ENCODE results near the gene KRTAP19-4. TPM values are rescaled to one million over a fixed set of nuclear protein-coding genes. Genes with fewer than 3 reads are reported as not detected.

The KRTAP19-4 gene
- total and polyA plus RNA-seq, 4 donors: not detected

DNA sequence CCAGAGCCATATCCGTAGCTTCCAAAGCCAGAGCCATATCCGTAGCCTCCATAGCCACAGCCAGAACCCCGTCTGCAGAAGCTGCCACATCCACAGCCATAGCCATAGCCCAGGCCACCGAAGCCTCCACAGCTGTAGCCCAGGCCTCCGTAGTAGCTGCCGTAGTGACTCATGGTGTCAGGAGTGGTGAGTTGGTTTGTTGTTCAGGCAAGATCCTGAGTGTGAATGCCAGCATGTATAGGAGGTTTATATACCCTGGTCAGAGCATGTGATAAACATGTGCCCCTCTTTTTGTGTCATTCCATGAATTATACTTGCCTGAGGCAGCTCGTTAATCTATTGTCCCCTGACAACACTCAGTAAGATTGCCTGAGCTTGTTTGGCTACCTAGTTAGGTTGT, 16.8 kb downstream of the KRTAP19-4 start, which contains the start of gene KRTAP19-1:
Gene KRTAP19-1 (minus strand): TSS at position 223 of the 400 bp plus-strand sequence. CDS start 50 bp downstream, at position 173.
- WGBS (ENCODE audit: insufficient coverage): 88% methylated on average over 5 of the region's 7 CpGs

DNA sequence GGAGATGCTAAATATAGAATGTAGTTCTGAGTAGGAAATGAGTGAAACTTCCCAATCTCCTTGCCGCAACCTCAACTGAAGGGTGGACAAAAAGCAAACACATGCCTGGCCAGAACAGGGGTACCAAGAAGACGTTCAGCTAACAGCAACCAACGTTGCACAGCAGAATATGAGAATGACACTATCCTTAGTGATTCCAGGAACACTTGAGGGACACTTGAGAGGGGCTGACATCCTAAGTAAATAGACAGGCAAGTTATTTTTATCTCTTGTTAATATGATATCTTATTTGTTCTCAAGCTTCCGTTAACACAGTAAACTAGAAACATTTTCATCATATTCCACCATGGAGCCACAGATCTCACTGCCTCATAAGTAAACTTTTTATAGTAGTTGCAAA, 17.7 kb downstream of the KRTAP19-4 start:
- WGBS (ENCODE audit: insufficient coverage): 100% methylated on average over 2 of the region's 4 CpGs
- Histone ChIP-seq H3K27me3 (ENCODE audit: control insufficient read depth, insufficient read depth, low read length) (no peaks in the 10 kb centered on the region), H3K9me3 (ENCODE audit: control insufficient read depth, insufficient read depth, low read length) (no peaks in the 10 kb centered on the region), H3K36me3 (ENCODE audit: control insufficient read depth, insufficient read depth, low read length) (no peaks in the 10 kb centered on the region), H3K27ac (ENCODE audit: low read depth, low read length) (no peak overlapping the region), H3K4me1 (ENCODE audit: control insufficient read depth, insufficient read depth, low read length) (no peaks in the 10 kb centered on the region), H3K4me3 (ENCODE audit: low read depth, low read length) (no peak overlapping the region)
- no peak for DNase-seq (ENCODE audit: low read depth in 4 of 6, low spot score in 6 of 6)

More for the DNA sequence above, 16.8 kb downstream of the KRTAP19-4 start, which contains the start of gene KRTAP19-1:
- Histone ChIP-seq H3K4me3 (ENCODE audit: low read depth, low read length) (no peak within 1 kb of the TSS), H3K27me3 (ENCODE audit: control insufficient read depth, insufficient read depth, low read length) (no peaks in the 10 kb centered on the region), H3K9me3 (ENCODE audit: control insufficient read depth, insufficient read depth, low read length) (no peaks in the 10 kb centered on the region), H3K27ac (ENCODE audit: low read depth, low read length) (no peak within 1 kb of the TSS), H3K4me1 (ENCODE audit: control insufficient read depth, insufficient read depth, low read length) (no peaks in the 10 kb centered on the region), H3K36me3 (ENCODE audit: control insufficient read depth, insufficient read depth, low read length) (no peaks in the 10 kb centered on the region)
- no peak for DNase-seq (ENCODE audit: low read depth in 4 of 6, low spot score in 6 of 6)

DNA sequence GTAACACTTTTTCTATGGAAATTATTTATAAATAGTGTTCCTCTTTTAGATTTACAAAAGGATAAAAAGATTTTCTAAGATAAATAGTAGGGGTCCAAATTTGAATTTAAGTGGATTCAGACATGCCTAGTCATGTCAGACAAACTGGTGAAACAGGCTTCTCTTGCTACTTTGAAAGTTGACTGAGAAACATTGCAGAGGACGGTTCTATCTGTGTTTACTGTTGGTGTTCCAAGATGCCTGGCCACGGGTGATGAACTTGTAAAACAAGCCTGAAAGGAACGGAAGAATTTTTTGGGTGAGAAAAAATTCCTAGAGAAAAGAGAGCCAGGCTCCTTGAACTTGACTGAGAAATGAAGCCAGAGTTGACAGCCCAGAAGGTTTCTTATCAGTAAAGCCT, 19.0 kb downstream of the KRTAP19-4 start:
- H3K4me1 ChIP-seq (ENCODE audit: control insufficient read depth, insufficient read depth, low read length): no peaks in the 10 kb centered on the region
- no peak overlapping the region for H3K27ac ChIP-seq (ENCODE audit: low read depth, low read length)
- no peaks in the 10 kb centered on the region for H3K9me3 ChIP-seq (ENCODE audit: control insufficient read depth, insufficient read depth, low read length)
- no peak overlapping the region for H3K4me3 ChIP-seq (ENCODE audit: low read depth, low read length)
- 78% methylated on average over 3 of the region's 3 CpGs for WGBS (ENCODE audit: insufficient coverage)
- H3K27me3 ChIP-seq (ENCODE audit: control insufficient read depth, insufficient read depth, low read length): no peaks in the 10 kb centered on the region
- DNase-seq (ENCODE audit: low read depth in 4 of 6, low spot score in 6 of 6): no peak
- H3K36me3 ChIP-seq (ENCODE audit: control insufficient read depth, insufficient read depth, low read length): no peaks in the 10 kb centered on the region

DNA sequence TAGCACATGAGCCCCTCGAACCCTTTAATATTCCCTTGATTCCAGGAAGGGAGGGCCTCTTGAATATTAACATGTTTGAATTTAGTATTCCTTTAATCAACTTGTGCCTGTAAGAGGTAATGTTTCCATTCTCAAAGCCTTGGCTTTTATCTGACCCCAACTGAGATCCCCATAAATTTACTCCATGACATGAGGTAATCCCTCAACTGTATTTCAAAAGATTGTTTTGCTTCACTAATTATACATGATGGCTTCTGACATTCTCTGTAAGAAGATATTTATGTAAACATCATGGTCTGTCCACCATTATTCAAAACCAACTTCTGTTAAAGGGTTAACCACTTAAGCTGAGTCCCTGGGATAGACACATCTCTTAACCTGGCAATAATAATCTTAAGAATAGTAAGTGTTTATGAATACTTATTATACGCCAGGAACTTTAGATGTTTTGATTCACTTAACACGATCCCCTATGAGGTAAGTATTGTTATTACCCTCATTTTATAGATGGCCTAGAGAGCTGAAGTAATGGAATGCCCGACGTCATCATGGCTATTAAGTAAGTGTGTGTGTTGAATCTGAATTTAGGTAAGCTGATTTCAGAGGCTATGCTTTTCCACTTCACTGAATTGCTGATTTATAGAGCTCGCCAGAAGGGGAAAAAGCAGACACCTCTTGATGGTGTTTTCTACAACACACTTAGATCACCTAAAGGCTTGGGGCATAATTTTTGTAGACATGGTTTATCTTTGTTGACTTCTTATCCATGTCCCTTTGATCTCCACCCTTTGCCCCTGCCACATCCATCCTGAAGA, 27.9 kb downstream of the KRTAP19-4 start:
- Histone ChIP-seq H3K4me1 (ENCODE audit: control insufficient read depth, insufficient read depth, low read length) (no peaks in the 10 kb centered on the region), H3K36me3 (ENCODE audit: control insufficient read depth, insufficient read depth, low read length) (no peaks in the 10 kb centered on the region), H3K27me3 (ENCODE audit: control insufficient read depth, insufficient read depth, low read length) (no peaks in the 10 kb centered on the region), H3K9me3 (ENCODE audit: control insufficient read depth, insufficient read depth, low read length) (no peaks in the 10 kb centered on the region), H3K27ac (ENCODE audit: low read depth, low read length) (no peak overlapping the region), H3K4me3 (ENCODE audit: low read depth, low read length) (no peak overlapping the region)
- DNase-seq (ENCODE audit: low read depth in 4 of 6, low spot score in 6 of 6): no peak
- no CpG with 5 or more reads among the region's 6 CpGs for WGBS (ENCODE audit: insufficient coverage)

DNA sequence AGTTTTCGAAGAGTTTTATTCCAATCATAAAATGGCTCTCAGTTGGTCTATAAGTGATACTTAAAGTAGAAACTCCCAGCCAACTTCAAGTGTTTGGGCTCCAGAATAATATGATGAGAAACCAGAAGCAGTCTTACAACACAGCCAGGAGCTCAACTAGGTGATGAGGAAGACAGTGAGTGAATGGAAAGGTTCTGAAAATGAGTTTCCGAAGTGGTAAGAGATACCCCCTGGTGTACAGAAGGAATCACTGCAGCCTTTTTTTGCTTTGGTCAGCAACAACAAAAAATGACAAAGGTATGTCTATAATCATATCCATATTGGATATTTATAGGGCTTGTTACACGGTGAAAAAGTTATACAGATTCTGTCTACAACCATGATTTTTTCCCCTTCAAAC, 33.3 kb downstream of the KRTAP19-4 start:
- no peak overlapping the region for H3K27ac ChIP-seq (ENCODE audit: low read depth, low read length)
- no peaks in the 10 kb centered on the region for H3K36me3 ChIP-seq (ENCODE audit: control insufficient read depth, insufficient read depth, low read length)
- no peaks in the 10 kb centered on the region for H3K9me3 ChIP-seq (ENCODE audit: control insufficient read depth, insufficient read depth, low read length)
- WGBS (ENCODE audit: insufficient coverage): no CpG with 5 or more reads among the region's 3 CpGs
- no peak for DNase-seq (ENCODE audit: low read depth in 4 of 6, low spot score in 6 of 6)
- no peaks in the 10 kb centered on the region for H3K27me3 ChIP-seq (ENCODE audit: control insufficient read depth, insufficient read depth, low read length)
- H3K4me1 ChIP-seq (ENCODE audit: control insufficient read depth, insufficient read depth, low read length): no peaks in the 10 kb centered on the region
- no peak overlapping the region for H3K4me3 ChIP-seq (ENCODE audit: low read depth, low read length)

DNA sequence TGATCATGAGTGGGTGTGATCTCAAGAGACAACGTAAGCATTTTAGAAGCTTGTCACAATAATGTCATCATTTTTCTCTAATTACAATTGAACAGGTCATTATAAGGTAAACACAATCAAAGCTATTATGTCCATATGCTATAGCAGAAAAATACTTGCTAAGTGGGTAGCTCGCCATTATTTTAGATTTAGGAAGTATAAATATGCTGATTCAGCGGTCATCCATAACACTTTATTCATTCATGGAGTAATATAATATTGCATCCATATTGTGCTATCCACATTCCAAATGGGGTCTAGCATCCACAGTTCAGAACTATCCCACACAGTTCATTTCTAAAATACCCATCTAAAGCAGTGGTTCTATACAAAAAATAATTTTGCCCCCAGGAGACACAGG, 48.5 kb downstream of the KRTAP19-4 start:
- H3K9me3 ChIP-seq (ENCODE audit: control insufficient read depth, insufficient read depth, low read length): no peaks in the 10 kb centered on the region
- no peaks in the 10 kb centered on the region for H3K27me3 ChIP-seq (ENCODE audit: control insufficient read depth, insufficient read depth, low read length)
- no peaks in the 10 kb centered on the region for H3K36me3 ChIP-seq (ENCODE audit: control insufficient read depth, insufficient read depth, low read length)
- no peak overlapping the region for H3K27ac ChIP-seq (ENCODE audit: low read depth, low read length)
- H3K4me3 ChIP-seq (ENCODE audit: low read depth, low read length): no peak overlapping the region
- DNase-seq (ENCODE audit: low read depth in 4 of 6, low spot score in 6 of 6): no peak
- H3K4me1 ChIP-seq (ENCODE audit: control insufficient read depth, insufficient read depth, low read length): no peaks in the 10 kb centered on the region
- whole genome bisulfite sequencing (ENCODE audit: insufficient coverage): no CpG with 5 or more reads among the region's 3 CpGs

DNA sequence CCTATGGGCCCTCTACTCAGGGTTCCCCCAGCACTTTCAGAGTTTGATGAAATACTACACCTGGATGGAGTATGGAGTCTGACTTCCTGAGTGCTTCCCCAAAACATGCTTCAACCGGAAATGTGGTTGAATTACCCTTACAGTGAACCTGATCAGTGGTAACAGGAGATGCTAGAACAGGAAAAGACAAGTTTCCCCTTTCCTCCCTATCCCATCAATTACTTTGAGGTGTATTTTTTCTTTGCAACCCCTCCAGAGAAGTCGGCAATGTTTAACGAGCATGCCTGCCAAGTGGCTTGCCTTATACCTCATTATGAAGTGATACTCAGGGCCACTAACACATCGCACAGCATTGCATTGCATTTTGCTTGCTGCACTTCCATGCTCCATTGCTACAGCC, 49.9 kb downstream of the KRTAP19-4 start:
- Histone ChIP-seq H3K4me3 (ENCODE audit: low read depth, low read length) (no peak overlapping the region), H3K9me3 (ENCODE audit: control insufficient read depth, insufficient read depth, low read length) (no peaks in the 10 kb centered on the region), H3K27ac (ENCODE audit: low read depth, low read length) (no peak overlapping the region), H3K36me3 (ENCODE audit: control insufficient read depth, insufficient read depth, low read length) (no peaks in the 10 kb centered on the region), H3K4me1 (ENCODE audit: control insufficient read depth, insufficient read depth, low read length) (no peaks in the 10 kb centered on the region), H3K27me3 (ENCODE audit: control insufficient read depth, insufficient read depth, low read length) (no peaks in the 10 kb centered on the region)
- 63% methylated on average over 3 of the region's 4 CpGs for WGBS (ENCODE audit: insufficient coverage)
- DNase-seq (ENCODE audit: low read depth in 4 of 6, low spot score in 6 of 6): no peak

Small RNA genes lying within 50 kb of the gene (small RNA-seq; reads per million reads assigned to genes)
- gene AP000567.1 (ENCODE audit: low replicate concordance) (not detected), gene KRTAP19-10P (ENCODE audit: low replicate concordance) (not detected), gene KRTAP19-11P (ENCODE audit: low replicate concordance) (not detected), gene KRTAP19-9P (ENCODE audit: low replicate concordance) (not detected)

Other genes starting within 250 kb of the KRTAP19-4 start
- not detected for gene KRTAP24-1, start 214.2 kb downstream of the KRTAP19-4 start, total RNA-seq
- not detected for gene KRTAP24-1, start 214.2 kb downstream of the KRTAP19-4 start, polyA plus RNA-seq (ENCODE audit: insufficient read length in 2 of 2)
- gene KRTAP25-1, start 207.7 kb downstream of the KRTAP19-4 start, total RNA-seq: not detected
- gene KRTAP25-1, start 207.7 kb downstream of the KRTAP19-4 start, polyA plus RNA-seq (ENCODE audit: insufficient read length in 2 of 2): not detected
- not detected for gene KRTAP26-1, start 176.8 kb downstream of the KRTAP19-4 start, total RNA-seq
- not detected for gene KRTAP26-1, start 176.8 kb downstream of the KRTAP19-4 start, polyA plus RNA-seq (ENCODE audit: insufficient read length in 2 of 2)
- not detected for gene KRTAP27-1, start 159.5 kb downstream of the KRTAP19-4 start, total RNA-seq
- gene KRTAP27-1, start 159.5 kb downstream of the KRTAP19-4 start, polyA plus RNA-seq (ENCODE audit: insufficient read length in 2 of 2): not detected
- not detected for gene KRTAP23-1, start 148.6 kb downstream of the KRTAP19-4 start, total RNA-seq
- not detected for gene KRTAP23-1, start 148.6 kb downstream of the KRTAP19-4 start, polyA plus RNA-seq (ENCODE audit: insufficient read length in 2 of 2)
- not detected for gene KRTAP13-2, start 124.9 kb downstream of the KRTAP19-4 start, total RNA-seq
- not detected for gene KRTAP13-2, start 124.9 kb downstream of the KRTAP19-4 start, polyA plus RNA-seq (ENCODE audit: insufficient read length in 2 of 2)
- not detected for gene KRTAP13-1, start 101.1 kb downstream of the KRTAP19-4 start, total RNA-seq
- not detected for gene KRTAP13-1, start 101.1 kb downstream of the KRTAP19-4 start, polyA plus RNA-seq (ENCODE audit: insufficient read length in 2 of 2)
- gene KRTAP13-3, start 71.2 kb downstream of the KRTAP19-4 start, total RNA-seq: not detected
- not detected for gene KRTAP13-3, start 71.2 kb downstream of the KRTAP19-4 start, polyA plus RNA-seq (ENCODE audit: insufficient read length in 2 of 2)
- gene KRTAP13-4, start 66.9 kb downstream of the KRTAP19-4 start, total RNA-seq: not detected
- gene KRTAP13-4, start 66.9 kb downstream of the KRTAP19-4 start, polyA plus RNA-seq (ENCODE audit: insufficient read length in 2 of 2): not detected
- gene KRTAP15-1, start 56.9 kb downstream of the KRTAP19-4 start, total RNA-seq: not detected
- not detected for gene KRTAP15-1, start 56.9 kb downstream of the KRTAP19-4 start, polyA plus RNA-seq (ENCODE audit: insufficient read length in 2 of 2)
- gene KRTAP19-1, start 16.8 kb downstream of the KRTAP19-4 start, total RNA-seq: not detected
- not detected for gene KRTAP19-1, start 16.8 kb downstream of the KRTAP19-4 start, polyA plus RNA-seq (ENCODE audit: insufficient read length in 2 of 2)
- not detected for gene KRTAP19-2, start 9.7 kb downstream of the KRTAP19-4 start, total RNA-seq
- not detected for gene KRTAP19-2, start 9.7 kb downstream of the KRTAP19-4 start, polyA plus RNA-seq (ENCODE audit: insufficient read length in 2 of 2)
- not detected for gene KRTAP19-3, start 5.2 kb downstream of the KRTAP19-4 start, total RNA-seq
- not detected for gene KRTAP19-3, start 5.2 kb downstream of the KRTAP19-4 start, polyA plus RNA-seq (ENCODE audit: insufficient read length in 2 of 2)
- gene KRTAP19-5, start 5.0 kb upstream of the KRTAP19-4 start, total RNA-seq: not detected
- gene KRTAP19-5, start 5.0 kb upstream of the KRTAP19-4 start, polyA plus RNA-seq (ENCODE audit: insufficient read length in 2 of 2): not detected
- not detected for gene KRTAP19-6, start 44.7 kb upstream of the KRTAP19-4 start, total RNA-seq
- gene KRTAP19-6, start 44.7 kb upstream of the KRTAP19-4 start, polyA plus RNA-seq (ENCODE audit: insufficient read length in 2 of 2): not detected
- gene KRTAP19-7, start 64.1 kb upstream of the KRTAP19-4 start, total RNA-seq: not detected
- not detected for gene KRTAP19-7, start 64.1 kb upstream of the KRTAP19-4 start, polyA plus RNA-seq (ENCODE audit: insufficient read length in 2 of 2)
- gene KRTAP22-2, start 93.2 kb upstream of the KRTAP19-4 start, total RNA-seq: not detected
- gene KRTAP22-2, start 93.2 kb upstream of the KRTAP19-4 start, polyA plus RNA-seq (ENCODE audit: insufficient read length in 2 of 2): not detected
- gene KRTAP6-3, start 95.3 kb upstream of the KRTAP19-4 start, total RNA-seq: not detected
- not detected for gene KRTAP6-3, start 95.3 kb upstream of the KRTAP19-4 start, polyA plus RNA-seq (ENCODE audit: insufficient read length in 2 of 2)
- not detected for gene KRTAP6-2, start 101.7 kb upstream of the KRTAP19-4 start, total RNA-seq
- not detected for gene KRTAP6-2, start 101.7 kb upstream of the KRTAP19-4 start, polyA plus RNA-seq (ENCODE audit: insufficient read length in 2 of 2)
- gene KRTAP22-1, start 103.9 kb upstream of the KRTAP19-4 start, total RNA-seq: not detected
- not detected for gene KRTAP22-1, start 103.9 kb upstream of the KRTAP19-4 start, polyA plus RNA-seq (ENCODE audit: insufficient read length in 2 of 2)
- gene KRTAP6-1, start 116.8 kb upstream of the KRTAP19-4 start, total RNA-seq: not detected
- gene KRTAP6-1, start 116.8 kb upstream of the KRTAP19-4 start, polyA plus RNA-seq (ENCODE audit: insufficient read length in 2 of 2): not detected
- not detected for gene KRTAP20-1, start 119.3 kb upstream of the KRTAP19-4 start, total RNA-seq
- not detected for gene KRTAP20-1, start 119.3 kb upstream of the KRTAP19-4 start, polyA plus RNA-seq (ENCODE audit: insufficient read length in 2 of 2)
- gene KRTAP20-4, start 123.5 kb upstream of the KRTAP19-4 start, total RNA-seq: not detected
- not detected for gene KRTAP20-4, start 123.5 kb upstream of the KRTAP19-4 start, polyA plus RNA-seq (ENCODE audit: insufficient read length in 2 of 2)
- not detected for gene KRTAP20-2, start 138.0 kb upstream of the KRTAP19-4 start, total RNA-seq
- not detected for gene KRTAP20-2, start 138.0 kb upstream of the KRTAP19-4 start, polyA plus RNA-seq (ENCODE audit: insufficient read length in 2 of 2)
- gene KRTAP20-3, start 145.7 kb upstream of the KRTAP19-4 start, total RNA-seq: not detected
- not detected for gene KRTAP20-3, start 145.7 kb upstream of the KRTAP19-4 start, polyA plus RNA-seq (ENCODE audit: insufficient read length in 2 of 2)
- gene KRTAP21-3, start 221.6 kb upstream of the KRTAP19-4 start, total RNA-seq: not detected
- not detected for gene KRTAP21-3, start 221.6 kb upstream of the KRTAP19-4 start, polyA plus RNA-seq (ENCODE audit: insufficient read length in 2 of 2)

Measured in spinal cord (tissue), 10 donors.